Lower leg skin (tissue), 3 donors: ENCODE results near the gene TBC1D24.

ENCODE experiments used
- CTCF ChIP-seq, 3 donors: fragments of 450-650 bp; IDR thresholded peaks; one replicate each; pipeline ENCODE4 v1.5.1; 2016; ENCODE audit warnings: antibody characterized with exemption in 3 of 3, mild to moderate bottlenecking in 3 of 3, moderate library complexity in 2 of 3
- POLR2A ChIP-seq, 2 donors: fragments of 450-650 bp; IDR thresholded peaks; one replicate each; pipeline ENCODE4 v1.6.1; 2016 to 2017; ENCODE audit warnings: antibody characterized with exemption in 2 of 2, mild to moderate bottlenecking in 1 of 2, moderate library complexity in 1 of 2

GRCh38 chr16:2514333-2515179, 39.6 kb downstream of the TBC1D24 start:
- TF ChIP-seq POLR2A (IDR thresholded peaks at IDR 0.05) (no peak), CTCF (IDR thresholded peaks at IDR 0.05) (no peak)
